Measurements from ENCODE around the gene ANKRD27.

DNA sequence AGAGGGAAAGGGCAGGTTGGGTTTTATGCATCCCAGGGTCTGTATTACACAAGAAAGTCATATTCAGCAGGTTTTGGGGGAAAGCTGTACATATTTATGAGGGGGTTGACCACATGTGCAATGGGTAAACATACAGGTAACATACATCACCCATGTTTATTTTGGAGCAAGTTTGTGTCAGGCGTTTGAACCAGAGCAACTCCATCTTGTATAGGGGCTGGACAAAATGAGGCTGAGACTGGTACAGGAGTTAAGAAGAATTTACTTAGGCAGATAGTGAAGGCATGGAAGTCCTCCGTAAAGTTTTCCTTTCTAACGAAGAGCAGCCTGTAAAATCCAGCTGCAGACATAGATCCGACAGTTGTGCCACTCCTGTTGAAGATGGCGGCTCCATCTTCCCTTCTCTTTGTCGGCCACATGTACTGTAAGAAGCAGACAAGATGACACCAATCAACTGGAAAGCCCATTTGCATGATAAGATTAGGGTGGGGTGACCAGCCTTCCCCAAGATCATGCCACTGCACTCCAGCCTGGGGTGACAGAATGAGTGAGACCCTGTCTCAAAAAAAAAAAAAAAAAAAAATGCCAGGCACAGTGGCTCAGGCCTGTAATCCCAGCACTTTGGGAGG, 12.0 kb upstream of the ANKRD27 start:
- TF ChIP-seq, protein P1, sequence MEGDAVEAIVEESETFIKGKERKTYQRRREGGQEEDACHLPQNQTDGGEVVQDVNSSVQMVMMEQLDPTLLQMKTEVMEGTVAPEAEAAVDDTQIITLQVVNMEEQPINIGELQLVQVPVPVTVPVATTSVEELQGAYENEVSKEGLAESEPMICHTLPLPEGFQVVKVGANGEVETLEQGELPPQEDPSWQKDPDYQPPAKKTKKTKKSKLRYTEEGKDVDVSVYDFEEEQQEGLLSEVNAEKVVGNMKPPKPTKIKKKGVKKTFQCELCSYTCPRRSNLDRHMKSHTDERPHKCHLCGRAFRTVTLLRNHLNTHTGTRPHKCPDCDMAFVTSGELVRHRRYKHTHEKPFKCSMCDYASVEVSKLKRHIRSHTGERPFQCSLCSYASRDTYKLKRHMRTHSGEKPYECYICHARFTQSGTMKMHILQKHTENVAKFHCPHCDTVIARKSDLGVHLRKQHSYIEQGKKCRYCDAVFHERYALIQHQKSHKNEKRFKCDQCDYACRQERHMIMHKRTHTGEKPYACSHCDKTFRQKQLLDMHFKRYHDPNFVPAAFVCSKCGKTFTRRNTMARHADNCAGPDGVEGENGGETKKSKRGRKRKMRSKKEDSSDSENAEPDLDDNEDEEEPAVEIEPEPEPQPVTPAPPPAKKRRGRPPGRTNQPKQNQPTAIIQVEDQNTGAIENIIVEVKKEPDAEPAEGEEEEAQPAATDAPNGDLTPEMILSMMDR (IDR thresholded peaks at IDR 0.05), result no peak
- TF ChIP-seq POLR2A (IDR thresholded peaks at IDR 0.05) (no peak), POLR2AphosphoS5 (IDR thresholded peaks at IDR 0.05) (no peak), EP300 (IDR thresholded peaks at IDR 0.05) (no peak)
